Activated B cell treated with CpG ODN at 0.5 μM for 24 hours (primary cell): ENCODE results near the gene IL1RAPL1. TPM values are rescaled to one million over a fixed set of nuclear protein-coding genes. Genes with fewer than 3 reads are reported as not detected.

Experiments used
- ATAC-seq: fragments of 200-7000 bp; cut with Tn5 transposase; one replicate; pipeline ENCODE4 v1.10.0; 2021; ENCODE audit warnings: low read depth, mild to moderate bottlenecking, moderate library complexity
- CTCF ChIA-PET: fragments of 350-600 bp; sonication (Branson Sonifier 250); formaldehyde crosslinking; loops from one replicate; lab custom pipeline; 2021; ENCODE audit warnings: antibody characterized with exemption; lab: Charles Lee
- POLR2A ChIA-PET: fragments of 350-600 bp; sonication (Branson Sonifier 250); formaldehyde crosslinking; loops from one replicate; lab custom pipeline; 2021; ENCODE audit warnings: antibody characterized with exemption; lab: Charles Lee
- DNase-seq: peaks from one replicate; pipeline ENCODE4 v3.0.0; 2022
- H3K27ac Mint-ChIP-seq: one replicate; pipeline ENCODE4 v1.8.0; 2020; ENCODE audit warnings: mixed read lengths
- H3K27me3 Mint-ChIP-seq: one replicate; pipeline ENCODE4 v1.8.0; 2021; ENCODE audit warnings: mixed read lengths
- H3K36me3 Mint-ChIP-seq: one replicate; pipeline ENCODE4 v1.8.0; 2021; ENCODE audit warnings: low read depth, mixed read lengths
- H3K4me1 Mint-ChIP-seq: one replicate; pipeline ENCODE4 v1.8.0; 2021; ENCODE audit warnings: mixed read lengths
- H3K4me3 Mint-ChIP-seq: one replicate; pipeline ENCODE4 v1.8.0; 2020; ENCODE audit warnings: mild to moderate bottlenecking, mixed read lengths
- H3K9me3 Mint-ChIP-seq: one replicate; pipeline ENCODE4 v1.8.0; 2020; ENCODE audit warnings: mixed read lengths
- CTCF ChIP-seq: fragments of 200-600 bp; IDR thresholded peaks from one replicate; pipeline ENCODE4 v1.8.0; 2022; ENCODE audit warnings: antibody characterized with exemption, mild to moderate bottlenecking
- intact Hi-C: fragments of 100-400 bp; cut with micrococcal nuclease; formaldehyde crosslinking; loops from one replicate; pipeline ENCODE4 v1.15.1; 2024
- total RNA-seq: library from RNA; stranded (reverse); gene quantifications from 2 replicates; pipeline ENCODE4 v1.2.3, GENCODE V29; 2022

Gene IL1RAPL1
- total RNA-seq, 1 donor from 2014 or later = not detected

DNA sequence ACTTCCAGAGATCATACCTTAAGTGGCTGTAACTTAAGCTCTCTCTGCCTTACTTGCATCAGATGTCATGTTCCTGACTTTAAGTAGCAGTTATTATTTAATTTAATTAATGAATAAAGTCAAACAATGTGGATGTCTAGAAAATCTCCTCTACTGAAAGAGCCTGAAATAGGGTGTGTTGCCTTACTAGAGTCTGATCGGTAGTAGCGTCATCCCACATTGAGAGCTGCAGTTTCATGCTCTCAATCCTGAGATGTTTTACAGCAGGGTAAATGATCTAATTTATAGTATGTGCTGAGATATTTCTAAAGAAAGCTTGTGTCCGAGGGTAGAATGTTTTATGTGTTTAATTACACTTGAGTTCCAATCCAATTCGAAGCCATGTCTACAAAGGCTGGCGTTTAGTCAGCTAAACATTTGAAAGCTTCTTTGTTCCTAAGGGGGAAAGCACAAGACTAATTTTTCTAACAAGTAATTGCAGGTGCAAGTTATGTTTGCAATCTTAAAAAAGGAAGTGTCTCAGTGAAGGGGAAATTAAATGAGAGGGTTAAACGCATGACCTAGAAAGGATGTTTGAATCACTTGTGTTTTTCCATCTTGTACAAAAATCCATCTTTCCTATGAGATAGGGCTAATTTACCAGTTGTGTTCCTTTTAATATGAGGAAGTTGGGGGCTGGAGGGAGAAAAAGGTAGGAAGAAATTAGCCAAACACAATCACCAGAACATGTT, 1237.1 kb downstream of the IL1RAPL1 start:
- ChIA-PET CTCF (no interaction called here), POLR2A (no interaction called here)
- no peaks in the 10 kb centered on the region for H3K27me3 Mint-ChIP-seq

GRCh38 chrX:29826742-29827141, 1239.5 kb downstream of the IL1RAPL1 start:
- H3K27me3 Mint-ChIP-seq = no peaks in the 10 kb centered on the region
- H3K4me3 Mint-ChIP-seq = no peak overlapping the region
- no peak for TF ChIP-seq CTCF
- H3K4me1 Mint-ChIP-seq = peaks cover 6% of the 10 kb centered on the region
- no peak overlapping the region for H3K27ac Mint-ChIP-seq
- no peak for DNase-seq
- no peaks in the 10 kb centered on the region for H3K9me3 Mint-ChIP-seq
- ATAC-seq = no peak
- POLR2A ChIA-PET = no interaction called here
- H3K36me3 Mint-ChIP-seq = no peaks in the 10 kb centered on the region
- intact Hi-C loops = no loop called here
- CTCF ChIA-PET = no interaction called here

More for the DNA sequence above, 1237.1 kb downstream of the IL1RAPL1 start:
- Mint-ChIP-seq H3K36me3 (no peaks in the 10 kb centered on the region), H3K4me1 (peaks cover 6% of the 10 kb centered on the region), H3K27ac (no peak overlapping the region), H3K4me3 (no peak overlapping the region), H3K9me3 (no peaks in the 10 kb centered on the region)
- DNase-seq = no peak
- no peak for ATAC-seq
- intact Hi-C loops = no loop called here
- no peak for TF ChIP-seq CTCF

DNA sequence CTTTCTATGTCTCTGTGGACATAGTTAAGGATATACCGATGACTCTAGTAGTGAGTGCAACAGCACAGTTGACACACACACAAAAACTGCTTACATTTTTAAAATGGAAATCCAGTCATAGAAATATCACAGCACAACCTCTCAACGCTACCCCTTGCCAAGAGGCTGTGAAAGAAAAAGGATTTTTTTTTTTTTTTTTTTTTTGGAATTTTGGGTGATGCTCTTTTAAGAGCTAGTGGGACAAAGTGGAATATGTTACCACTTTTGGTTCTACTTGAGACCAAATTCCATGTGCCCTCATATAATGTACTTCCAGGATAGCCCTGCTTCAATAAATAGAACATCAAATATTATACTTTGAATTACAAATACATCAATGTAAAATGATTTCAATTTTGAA, 1247.1 kb downstream of the IL1RAPL1 start:
- H3K9me3 Mint-ChIP-seq = no peaks in the 10 kb centered on the region
- H3K36me3 Mint-ChIP-seq = no peaks in the 10 kb centered on the region
- no peaks in the 10 kb centered on the region for H3K27me3 Mint-ChIP-seq
- DNase-seq (no peak), ATAC-seq (no peak)
- H3K27ac Mint-ChIP-seq = no peak overlapping the region
- no peak overlapping the region for H3K4me3 Mint-ChIP-seq
- intact Hi-C loops = no loop called here
- POLR2A ChIA-PET = no interaction called here
- no peak for TF ChIP-seq CTCF
- CTCF ChIA-PET = no interaction called here
- H3K4me1 Mint-ChIP-seq = no peaks in the 10 kb centered on the region

DNA sequence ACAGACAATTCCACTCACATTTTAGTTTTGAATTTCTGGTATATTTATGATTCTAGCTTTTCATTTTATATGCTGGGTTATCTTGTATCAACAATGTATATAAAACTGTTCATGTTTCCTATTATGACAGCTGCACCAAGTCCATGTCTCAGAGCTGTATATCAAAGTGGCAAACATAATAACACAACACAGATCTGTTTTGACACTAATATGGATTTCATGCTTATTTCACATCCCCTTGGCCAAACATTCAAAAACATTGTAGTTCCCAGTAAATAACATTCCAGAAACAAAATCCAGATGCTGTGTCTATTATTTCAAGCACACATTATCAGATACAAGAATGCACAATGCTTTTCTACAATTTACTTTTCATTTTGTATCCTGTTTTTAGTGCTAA, 1247.5 kb downstream of the IL1RAPL1 start:
- Mint-ChIP-seq H3K9me3 (no peaks in the 10 kb centered on the region), H3K27me3 (no peaks in the 10 kb centered on the region), H3K4me1 (no peaks in the 10 kb centered on the region), H3K4me3 (no peak overlapping the region), H3K36me3 (no peaks in the 10 kb centered on the region), H3K27ac (no peak overlapping the region)
- POLR2A ChIA-PET = no interaction called here
- no peak for TF ChIP-seq CTCF
- CTCF ChIA-PET = no interaction called here
- ATAC-seq = no peak
- DNase-seq = no peak
- intact Hi-C loops = no loop called here

GRCh38 chrX:29841750-29842149, 1254.5 kb downstream of the IL1RAPL1 start:
- intact Hi-C loops = no loop called here
- ChIA-PET POLR2A (no interaction called here), CTCF (no interaction called here)
- ATAC-seq (no peak), DNase-seq (no peak)
- H3K4me1 Mint-ChIP-seq = peaks cover 4% of the 10 kb centered on the region
- H3K4me3 Mint-ChIP-seq = no peak overlapping the region
- TF ChIP-seq CTCF = no peak
- no peak overlapping the region for H3K27ac Mint-ChIP-seq
- H3K27me3 Mint-ChIP-seq = no peaks in the 10 kb centered on the region
- no peaks in the 10 kb centered on the region for H3K9me3 Mint-ChIP-seq
- no peaks in the 10 kb centered on the region for H3K36me3 Mint-ChIP-seq
